ENCODE data around the gene CDX2.
A peak's percentile ranks its signal among the peaks of the same experiment; 100 is the strongest.

The CDX2 gene

GRCh38 chr13:27962128-27962841 is 6.8 kb downstream of the CDX2 start:
- Histone ChIP-seq H3K4me1 (ENCODE audit: insufficient read depth, low read length) (peaks cover 22% of the 10 kb centered on the region), H3K27me3 (ENCODE audit: insufficient read depth, low read length) (peaks cover 100% of the 10 kb centered on the region), H3K9me3 (ENCODE audit: insufficient read depth, low read depth, low read length) (peaks cover 2% of the 10 kb centered on the region; the same call in 1 of the 2 replicates), H3K27ac (ENCODE audit: low read length) (no peak overlapping the region), H3K9ac (ENCODE audit: low read depth, low read length) (no peak overlapping the region), H3K36me3 (ENCODE audit: insufficient read depth, low read depth, low read length) (no peaks in the 10 kb centered on the region), H3K4me3 (ENCODE audit: low read length) (no peak overlapping the region)

DNA sequence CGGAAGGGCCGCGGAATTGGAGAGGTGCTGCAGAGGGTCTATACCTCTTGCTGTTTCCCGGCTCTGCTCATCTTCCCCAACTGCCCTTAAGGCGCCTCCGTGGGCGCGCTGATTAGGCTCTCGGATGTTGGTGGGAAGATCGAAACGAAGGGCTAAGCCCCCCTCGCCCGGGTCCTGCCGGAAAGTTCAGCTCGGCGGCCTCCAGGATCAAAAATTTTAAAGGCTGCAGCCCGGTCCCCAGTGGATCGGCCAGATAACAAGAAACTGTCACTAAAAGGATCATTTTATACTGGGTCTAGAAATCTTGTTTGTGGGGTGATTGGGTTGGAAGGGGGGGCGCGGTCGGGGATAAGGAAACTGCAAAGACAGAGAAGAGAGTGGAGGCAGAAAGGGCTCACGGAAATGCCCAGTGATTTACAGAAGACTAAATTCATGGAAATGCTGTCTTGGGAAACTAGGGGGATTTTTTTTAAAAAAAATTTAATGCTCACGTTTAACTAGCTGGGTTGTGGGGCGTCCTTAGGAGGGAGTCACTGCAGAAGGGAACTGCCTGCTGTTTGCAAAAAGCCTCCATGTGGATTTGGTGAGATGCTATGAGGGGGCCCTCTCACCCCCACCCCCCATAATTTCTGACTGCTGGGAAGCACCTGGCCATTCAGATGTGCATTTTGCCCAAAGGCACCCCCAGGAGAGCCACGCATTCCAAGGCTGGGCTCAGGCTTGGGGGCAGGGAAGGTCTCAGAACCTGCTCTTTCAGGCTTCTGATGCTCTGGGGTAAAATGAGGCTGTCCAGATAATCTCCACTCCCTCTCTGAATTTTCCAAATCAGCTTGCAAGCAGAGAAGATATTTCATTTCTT is 7.7 kb downstream of the CDX2 start:
- no peak overlapping the region for H3K27ac ChIP-seq (ENCODE audit: low read length)
- H3K27me3 ChIP-seq (ENCODE audit: insufficient read depth, low read length) = peaks cover 100% of the 10 kb centered on the region
- H3K4me1 ChIP-seq (ENCODE audit: insufficient read depth, low read length) = peaks cover 22% of the 10 kb centered on the region
- H3K9ac ChIP-seq (ENCODE audit: low read depth, low read length) = no peak overlapping the region
- peak overlapping the region; percentile 12; the same call in 1 of the 2 replicates for H3K4me3 ChIP-seq (ENCODE audit: low read length)
- H3K36me3 ChIP-seq (ENCODE audit: insufficient read depth, low read depth, low read length) = no peaks in the 10 kb centered on the region
- no peaks in the 10 kb centered on the region for H3K9me3 ChIP-seq (ENCODE audit: insufficient read depth, low read depth, low read length)

- no peaks in the 10 kb centered on the region for H3K9me3 ChIP-seq (ENCODE audit: insufficient read depth, low read depth, low read length)
- peak overlapping the region; percentile 12; the same call in 1 of the 2 replicates for H3K4me3 ChIP-seq (ENCODE audit: low read length)
- no peak overlapping the region for H3K9ac ChIP-seq (ENCODE audit: low read depth, low read length)
- peaks cover 21% of the 10 kb centered on the region for H3K4me1 ChIP-seq (ENCODE audit: insufficient read depth, low read length)
- no peaks in the 10 kb centered on the region for H3K36me3 ChIP-seq (ENCODE audit: insufficient read depth, low read depth, low read length)
- H3K27ac ChIP-seq (ENCODE audit: low read length) = no peak overlapping the region
- H3K27me3 ChIP-seq (ENCODE audit: insufficient read depth, low read length) = peaks cover 100% of the 10 kb centered on the region
These were observed 8.5 kb downstream of the CDX2 start for GRCh38 chr13:27960362-27961226.

DNA sequence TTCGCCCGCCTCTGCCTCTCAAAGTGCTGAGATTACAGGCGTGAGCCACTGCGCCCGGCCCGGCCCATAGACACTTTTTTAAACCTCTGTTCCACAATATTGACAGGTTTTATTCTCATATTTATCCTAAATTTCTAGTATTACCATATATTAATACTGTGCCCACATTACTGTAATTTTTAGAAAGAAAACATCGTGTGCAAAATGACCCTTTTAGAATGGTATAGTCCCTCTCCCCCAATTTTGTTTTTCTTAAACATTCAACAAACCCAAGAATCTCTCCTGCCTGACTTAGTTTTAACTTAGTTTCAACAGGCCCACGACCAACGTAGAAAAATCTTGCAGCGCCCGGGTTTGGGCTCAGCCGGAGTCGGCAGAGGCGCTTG is 9.1 kb downstream of the CDX2 start:
- H3K9ac ChIP-seq (ENCODE audit: low read depth, low read length) = no peak overlapping the region
- H3K27ac ChIP-seq (ENCODE audit: low read length) = no peak overlapping the region
- no peaks in the 10 kb centered on the region for H3K36me3 ChIP-seq (ENCODE audit: insufficient read depth, low read depth, low read length)
- H3K9me3 ChIP-seq (ENCODE audit: insufficient read depth, low read depth, low read length) = no peaks in the 10 kb centered on the region
- H3K27me3 ChIP-seq (ENCODE audit: insufficient read depth, low read length) = peaks cover 100% of the 10 kb centered on the region
- peaks cover 17% of the 10 kb centered on the region for H3K4me1 ChIP-seq (ENCODE audit: insufficient read depth, low read length)
- H3K4me3 ChIP-seq (ENCODE audit: low read length) = no peak overlapping the region

DNA sequence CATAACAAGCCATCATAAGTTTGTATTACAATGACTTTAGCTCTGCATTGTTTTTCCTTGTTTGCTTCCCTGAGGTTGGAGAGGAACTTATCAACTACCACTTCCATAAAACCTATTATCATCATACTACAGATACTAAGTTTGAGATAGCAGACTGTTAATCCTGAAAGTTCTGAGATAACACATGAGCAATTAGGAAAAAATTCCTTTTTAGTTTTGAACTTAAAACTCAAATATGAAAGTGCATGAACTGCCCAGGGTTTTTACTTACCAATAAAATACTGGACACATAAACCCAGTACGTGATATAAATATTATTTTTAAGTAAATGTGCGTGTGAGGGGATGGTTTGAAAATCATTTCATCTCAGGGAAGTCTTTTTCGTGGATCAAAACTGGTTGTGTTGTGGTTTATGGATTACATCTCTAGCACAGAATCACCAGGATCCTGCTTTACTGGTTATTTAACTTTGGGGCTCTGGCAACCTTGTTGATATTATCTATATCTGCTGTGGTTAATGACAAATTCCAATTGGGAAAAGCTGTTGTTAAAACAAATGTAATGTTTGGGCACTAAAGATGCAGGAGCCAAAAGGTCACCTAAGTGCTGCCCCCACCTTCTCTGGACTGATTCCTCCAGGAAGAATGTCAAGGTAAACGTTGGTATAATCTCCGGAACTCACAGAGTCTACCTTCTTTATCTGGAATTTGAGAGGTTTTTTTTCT is 12.4 kb downstream of the CDX2 start:
- peaks cover 100% of the 10 kb centered on the region for H3K27me3 ChIP-seq (ENCODE audit: insufficient read depth, low read length)
- no peak overlapping the region for H3K27ac ChIP-seq (ENCODE audit: low read length)
- no peaks in the 10 kb centered on the region for H3K36me3 ChIP-seq (ENCODE audit: insufficient read depth, low read depth, low read length)
- H3K9me3 ChIP-seq (ENCODE audit: insufficient read depth, low read depth, low read length) = no peaks in the 10 kb centered on the region
- no peak overlapping the region for H3K9ac ChIP-seq (ENCODE audit: low read depth, low read length)
- H3K4me3 ChIP-seq (ENCODE audit: low read length) = no peak overlapping the region
- peaks cover 10% of the 10 kb centered on the region; the same call in 1 of the 2 replicates for H3K4me1 ChIP-seq (ENCODE audit: insufficient read depth, low read length)

DNA sequence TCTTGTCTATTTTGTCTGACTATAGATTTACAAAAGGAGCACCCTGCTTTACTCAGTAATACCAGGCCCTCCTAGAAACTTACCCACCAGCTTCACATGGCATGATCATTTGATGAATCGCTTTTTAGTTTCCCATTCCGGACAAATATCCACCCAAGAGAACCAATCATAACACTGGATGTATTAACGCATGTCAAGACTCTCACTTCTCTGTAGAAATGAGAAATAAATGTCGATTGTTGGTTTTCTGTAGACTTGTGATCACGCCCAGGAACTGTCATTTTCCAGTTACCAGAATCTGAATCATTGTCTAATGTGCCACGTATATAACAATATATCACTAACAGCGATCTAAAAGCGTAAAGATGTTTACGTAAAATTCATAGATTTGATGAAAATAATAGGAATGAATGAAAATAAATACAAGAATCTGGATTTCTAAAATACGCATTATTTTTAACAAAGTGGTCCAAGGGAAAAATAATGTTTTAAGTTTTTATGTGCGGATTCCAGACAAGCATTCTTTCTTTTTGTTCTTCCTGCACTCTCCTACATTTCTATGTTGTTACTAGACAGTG is 14.0 kb downstream of the CDX2 start:
- H3K27me3 ChIP-seq (ENCODE audit: insufficient read depth, low read length) = peaks cover 100% of the 10 kb centered on the region
- H3K9ac ChIP-seq (ENCODE audit: low read depth, low read length) = no peak overlapping the region
- H3K9me3 ChIP-seq (ENCODE audit: insufficient read depth, low read depth, low read length) = no peaks in the 10 kb centered on the region
- no peak overlapping the region for H3K4me3 ChIP-seq (ENCODE audit: low read length)
- no peaks in the 10 kb centered on the region for H3K4me1 ChIP-seq (ENCODE audit: insufficient read depth, low read length)
- no peak overlapping the region for H3K27ac ChIP-seq (ENCODE audit: low read length)
- H3K36me3 ChIP-seq (ENCODE audit: insufficient read depth, low read depth, low read length) = no peaks in the 10 kb centered on the region

GRCh38 chr13:27954406-27954851 is 14.7 kb downstream of the CDX2 start:
- Histone ChIP-seq H3K4me1 (ENCODE audit: insufficient read depth, low read length) (no peaks in the 10 kb centered on the region), H3K9ac (ENCODE audit: low read depth, low read length) (no peak overlapping the region), H3K36me3 (ENCODE audit: insufficient read depth, low read depth, low read length) (no peaks in the 10 kb centered on the region), H3K27ac (ENCODE audit: low read length) (no peak overlapping the region), H3K4me3 (ENCODE audit: low read length) (peak overlapping the region; percentile 51; the same call in 1 of the 2 replicates), H3K27me3 (ENCODE audit: insufficient read depth, low read length) (peaks cover 100% of the 10 kb centered on the region), H3K9me3 (ENCODE audit: insufficient read depth, low read depth, low read length) (no peaks in the 10 kb centered on the region)

GRCh38 chr13:27953676-27954405 is 15.3 kb downstream of the CDX2 start:
- peaks cover 100% of the 10 kb centered on the region for H3K27me3 ChIP-seq (ENCODE audit: insufficient read depth, low read length)
- no peaks in the 10 kb centered on the region for H3K4me1 ChIP-seq (ENCODE audit: insufficient read depth, low read length)
- H3K36me3 ChIP-seq (ENCODE audit: insufficient read depth, low read depth, low read length) = no peaks in the 10 kb centered on the region
- H3K9ac ChIP-seq (ENCODE audit: low read depth, low read length) = no peak overlapping the region
- no peak overlapping the region for H3K27ac ChIP-seq (ENCODE audit: low read length)
- H3K9me3 ChIP-seq (ENCODE audit: insufficient read depth, low read depth, low read length) = no peaks in the 10 kb centered on the region
- H3K4me3 ChIP-seq (ENCODE audit: low read length) = peak overlapping the region; percentile 55; the same call in 1 of the 2 replicates

GRCh38 chr13:27952876-27953675 is 16.0 kb downstream of the CDX2 start:
- H3K4me3 ChIP-seq (ENCODE audit: low read length) = peak overlapping the region; percentile 55; the same call in 1 of the 2 replicates
- H3K27ac ChIP-seq (ENCODE audit: low read length) = no peak overlapping the region
- H3K4me1 ChIP-seq (ENCODE audit: insufficient read depth, low read length) = no peaks in the 10 kb centered on the region
- no peak overlapping the region for H3K9ac ChIP-seq (ENCODE audit: low read depth, low read length)
- H3K36me3 ChIP-seq (ENCODE audit: insufficient read depth, low read depth, low read length) = no peaks in the 10 kb centered on the region
- H3K27me3 ChIP-seq (ENCODE audit: insufficient read depth, low read length) = peaks cover 98% of the 10 kb centered on the region
- no peaks in the 10 kb centered on the region for H3K9me3 ChIP-seq (ENCODE audit: insufficient read depth, low read depth, low read length)

DNA sequence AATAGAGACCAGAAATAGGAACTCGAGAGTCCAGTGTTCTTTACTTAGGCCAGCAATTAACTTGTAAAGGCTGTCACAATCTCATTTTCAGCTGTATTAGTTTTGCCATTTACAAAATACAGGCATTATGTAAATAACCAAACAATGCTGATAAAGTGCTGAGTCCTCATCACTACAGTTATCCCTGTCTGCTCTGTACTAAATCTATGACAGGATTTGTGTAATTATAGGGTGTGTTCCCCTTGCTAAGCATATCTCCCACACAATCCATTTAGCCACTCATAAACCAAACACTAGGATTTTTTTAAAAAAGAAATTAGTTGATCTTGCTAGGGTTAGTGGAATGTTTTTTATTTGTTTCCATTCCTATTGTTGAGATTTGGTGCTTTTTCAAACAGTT is 26.1 kb downstream of the CDX2 start:
- H3K36me3 ChIP-seq (ENCODE audit: insufficient read depth, low read depth, low read length) = no peaks in the 10 kb centered on the region
- H3K9me3 ChIP-seq (ENCODE audit: insufficient read depth, low read depth, low read length) = no peaks in the 10 kb centered on the region
- no peak overlapping the region for H3K4me3 ChIP-seq (ENCODE audit: low read length)
- H3K27ac ChIP-seq (ENCODE audit: low read length) = no peak overlapping the region
- peaks cover 67% of the 10 kb centered on the region for H3K27me3 ChIP-seq (ENCODE audit: insufficient read depth, low read length)
- no peak overlapping the region for H3K9ac ChIP-seq (ENCODE audit: low read depth, low read length)
- H3K4me1 ChIP-seq (ENCODE audit: insufficient read depth, low read length) = no peaks in the 10 kb centered on the region

Data from iPS-20b (cell line).